Measurements from ENCODE around the gene CHKA. TPM values are rescaled to one million over a fixed set of nuclear protein-coding genes. Genes with fewer than 3 reads are reported as not detected.

The CHKA gene
- total and polyA plus RNA-seq, 9 of the 15 experiments (the other 6 are each of a cell fraction or from before 2014, with no cell fraction given), result 3.6 to 37.0 (median 30.2) TPM

- intact Hi-C loops (cut with micrococcal nuclease), result no loop called here
- no peak overlapping the region for H3K4me2 ChIP-seq (ENCODE audit: insufficient read depth, low read length)
- DNase-seq (ENCODE audit: extremely low read depth in 1 of 4, low spot score in 3 of 4) (no peak), FAIRE-seq (no peak), ATAC-seq (no peak)
- H3K79me2 ChIP-seq (ENCODE audit: control insufficient read depth, insufficient read depth, low read length), result no peaks in the 10 kb centered on the region
- ChIA-PET POLR2A (interaction anchor here (0.5 to 1.8 kb wide), 4 partner anchors 12 to 73 kb away, joined by 3 to 6 read pairs (median 4); no protein-coding TSS in a partner anchor), CTCF (ENCODE audit: low intra/inter-chr PET ratio) (no interaction called here)
- no peaks in the 10 kb centered on the region for H3K9me3 ChIP-seq (replicated peaks; ENCODE audit: control insufficient read depth, insufficient read depth, low read depth, low read length)
- no peak for TF ChIP-seq PCBP2 (IDR thresholded peaks at IDR 0.05; ENCODE audit: low read depth, low read length, poor library complexity, severe bottlenecking)
- no peak for TF ChIP-seq POU5F1 (IDR thresholded peaks at IDR 0.05; ENCODE audit: borderline replicate concordance, low read depth, low read length, partially characterized antibody)
- no peak for TF ChIP-seq GATAD2A (IDR thresholded peaks at IDR 0.05)
- TF ChIP-seq PTBP1 (IDR thresholded peaks at IDR 0.05; ENCODE audit: low read depth, low read length), result no peak
- no peak for TF ChIP-seq ZKSCAN3 (CRISPR knock-in tag; IDR thresholded peaks at IDR 0.05)
- no peak for TF ChIP-seq XRCC5 (IDR thresholded peaks at IDR 0.05; ENCODE audit: low read depth, low read length)
- no peak for TF ChIP-seq CBX2 (IDR thresholded peaks at IDR 0.05; ENCODE audit: insufficient read depth, low read length, poor library complexity, severe bottlenecking)
- TF ChIP-seq ZNF511 (CRISPR knock-in tag; IDR thresholded peaks at IDR 0.05), result no peak
- no peak for TF ChIP-seq HNRNPK (IDR thresholded peaks at IDR 0.05; ENCODE audit: low read depth, low read length, poor library complexity, severe bottlenecking)
- no peak overlapping the region for H2AFZ ChIP-seq (ENCODE audit: low read depth, low read length)
- H3K4me1 ChIP-seq (replicated peaks in 1 of 2; ENCODE audit: control insufficient read depth in 2 of 2, insufficient read depth in 2 of 2, low read length in 2 of 2), result no peaks in the 10 kb centered on the region
- H3K27me3 ChIP-seq (ENCODE audit: control insufficient read depth in 2 of 2, insufficient read depth in 2 of 2, low read length in 2 of 2), result no peaks in the 10 kb centered on the region
- WGBS (ENCODE audit: insufficient coverage, low coverage, missing lambda C conversion rate), result 78% methylated on average over 14 of the region's 14 CpGs
- H3K9me1 ChIP-seq (ENCODE audit: control insufficient read depth, insufficient read depth, low read length), result no peaks in the 10 kb centered on the region
- H3K36me3 ChIP-seq (ENCODE audit: control insufficient read depth, insufficient read depth, low read length), result peaks cover 2% of the 10 kb centered on the region; the same call in 1 of the 3 replicates
- H3K27ac ChIP-seq (ENCODE audit: extremely low read depth, low read depth, low read length), result no peak overlapping the region
- H3K4me3 ChIP-seq, result no peak overlapping the region
- no peak overlapping the region for H3K9ac ChIP-seq (ENCODE audit: insufficient read depth in 1 of 2, low read depth in 2 of 2, low read length in 2 of 2)
- in situ Hi-C loops (cut with MboI), result no loop called here
- BruUV-seq (replicated peaks), result no TSS peak
- no peaks in the 10 kb centered on the region for H4K20me1 ChIP-seq (replicated peaks; ENCODE audit: control insufficient read depth, insufficient read depth, low read length)
Observed at GRCh38 chr11:68158580-68158979, 37.4 kb upstream of the CHKA start.
